AG08396 (cell line): Measurements from ENCODE around the gene TARS2.
A peak's percentile ranks its signal among the peaks of the same experiment; 100 is the strongest.

ENCODE experiments used
- DNase-seq: peaks from one replicate; pipeline ENCODE4 v3.0.0; 2012; ENCODE audit warnings: low spot score, mixed read lengths

Gene TARS2

GRCh38 chr1:150537732-150538684, 50.8 kb downstream of the TARS2 start:
- DNase-seq, result peak; percentile 63

DNA sequence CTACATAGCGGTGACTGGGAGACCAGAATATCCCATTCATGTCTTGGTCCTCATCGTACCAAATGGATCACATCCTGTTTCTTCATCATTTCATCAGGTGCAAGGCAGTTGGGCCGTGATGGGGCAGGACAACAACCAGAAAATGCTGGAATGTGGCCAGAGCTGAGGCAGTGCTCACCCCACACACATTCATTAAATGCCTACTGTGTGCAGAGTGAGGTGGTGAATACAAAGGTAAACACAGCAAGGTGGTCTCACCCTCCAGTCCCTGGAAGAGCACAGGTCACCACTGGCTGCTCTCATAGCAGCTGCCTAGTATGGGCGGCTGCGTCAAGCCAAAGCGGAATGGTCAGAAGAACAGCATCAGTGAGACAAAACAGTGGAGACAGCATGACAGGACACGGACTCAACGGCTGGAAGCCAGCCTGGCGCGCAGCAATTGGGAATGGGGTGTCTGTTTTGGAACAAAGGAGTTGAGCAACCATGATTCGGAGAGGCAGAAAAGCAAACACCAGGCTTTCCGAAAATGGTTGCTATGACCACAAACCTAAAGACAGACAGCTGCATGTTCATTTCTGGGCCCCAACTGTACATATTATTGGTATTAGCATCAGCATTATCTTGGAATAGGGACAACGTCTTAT, 56.4 kb downstream of the TARS2 start:
- peak; percentile 57 for DNase-seq

DNA sequence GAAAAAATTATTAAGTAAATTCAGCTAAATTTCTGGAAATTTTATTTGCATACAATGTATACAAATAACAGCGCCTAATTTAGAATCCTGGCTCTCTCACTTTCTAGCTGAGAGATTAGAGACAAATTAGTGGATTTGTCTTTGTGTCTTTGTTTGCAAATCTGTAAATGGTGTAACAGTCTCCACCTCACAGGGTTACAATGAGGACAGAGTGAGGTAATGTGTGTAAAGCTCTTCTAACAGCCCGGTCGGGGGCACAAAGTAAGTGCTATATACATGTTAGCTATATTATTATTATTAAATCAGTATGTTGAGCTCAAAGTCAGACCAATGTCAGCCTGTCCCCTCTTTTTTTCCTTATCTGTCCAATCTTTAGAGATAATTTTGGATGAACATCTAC, 57.0 kb downstream of the TARS2 start:
- DNase-seq, result peak; percentile 4

DNA sequence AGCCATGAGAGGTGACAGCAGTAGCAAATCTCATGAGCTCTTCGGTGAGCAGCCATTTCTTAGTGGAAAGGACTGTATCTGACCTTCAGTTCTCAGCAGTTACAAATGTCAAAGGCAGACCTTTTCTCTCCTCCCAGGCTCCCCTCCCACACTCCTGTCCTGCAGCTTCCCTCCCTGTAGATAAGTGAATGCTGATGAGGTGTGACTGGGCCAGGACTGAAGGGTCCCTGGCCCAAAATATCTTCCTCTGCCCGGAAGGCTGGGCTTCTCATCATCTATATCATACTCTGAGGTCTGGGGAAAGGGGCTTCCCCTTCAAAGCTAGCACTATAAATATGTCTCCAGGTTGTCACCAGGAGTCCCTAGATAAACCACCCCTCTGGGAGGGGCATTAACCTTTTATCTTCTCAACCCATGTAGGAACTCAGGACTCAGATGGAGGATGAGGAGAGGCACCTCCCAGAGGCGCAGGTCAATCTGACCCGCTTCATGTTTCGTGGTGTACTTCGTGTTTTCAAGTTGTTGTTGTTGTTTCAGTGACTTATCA, 58.3 kb downstream of the TARS2 start:
- DNase-seq, result no peak

GRCh38 chr1:150546294-150546937, 59.2 kb downstream of the TARS2 start:
- no peak for DNase-seq

DNA sequence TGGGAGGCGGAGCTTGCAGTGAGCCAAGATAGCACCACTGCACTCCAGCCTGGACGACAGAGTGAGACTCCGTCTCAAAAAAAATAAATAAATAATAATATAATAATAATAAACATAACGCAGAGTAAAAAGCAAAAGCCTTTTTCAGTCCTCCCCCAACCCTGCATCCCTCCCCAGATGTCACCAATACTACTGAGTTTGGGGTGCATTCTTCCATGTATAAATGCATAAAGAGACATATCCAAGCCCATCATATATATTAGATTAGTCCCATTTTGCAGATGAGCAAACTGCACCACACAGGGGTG, 61.1 kb downstream of the TARS2 start:
- DNase-seq, result no peak

- peak; percentile 83 for DNase-seq
These were observed 61.6 kb downstream of the TARS2 start, which contains the start of gene ADAMTSL4 for GRCh38 chr1:150548632-150549495. TSS of gene ADAMTSL4 (plus strand) at chr1:150549408. CDS start at chr1:150552289, 2,881 bp downstream.

GRCh38 chr1:150549496-150550221, 62.4 kb downstream of the TARS2 start:
- DNase-seq, result peak; percentile 75

DNA sequence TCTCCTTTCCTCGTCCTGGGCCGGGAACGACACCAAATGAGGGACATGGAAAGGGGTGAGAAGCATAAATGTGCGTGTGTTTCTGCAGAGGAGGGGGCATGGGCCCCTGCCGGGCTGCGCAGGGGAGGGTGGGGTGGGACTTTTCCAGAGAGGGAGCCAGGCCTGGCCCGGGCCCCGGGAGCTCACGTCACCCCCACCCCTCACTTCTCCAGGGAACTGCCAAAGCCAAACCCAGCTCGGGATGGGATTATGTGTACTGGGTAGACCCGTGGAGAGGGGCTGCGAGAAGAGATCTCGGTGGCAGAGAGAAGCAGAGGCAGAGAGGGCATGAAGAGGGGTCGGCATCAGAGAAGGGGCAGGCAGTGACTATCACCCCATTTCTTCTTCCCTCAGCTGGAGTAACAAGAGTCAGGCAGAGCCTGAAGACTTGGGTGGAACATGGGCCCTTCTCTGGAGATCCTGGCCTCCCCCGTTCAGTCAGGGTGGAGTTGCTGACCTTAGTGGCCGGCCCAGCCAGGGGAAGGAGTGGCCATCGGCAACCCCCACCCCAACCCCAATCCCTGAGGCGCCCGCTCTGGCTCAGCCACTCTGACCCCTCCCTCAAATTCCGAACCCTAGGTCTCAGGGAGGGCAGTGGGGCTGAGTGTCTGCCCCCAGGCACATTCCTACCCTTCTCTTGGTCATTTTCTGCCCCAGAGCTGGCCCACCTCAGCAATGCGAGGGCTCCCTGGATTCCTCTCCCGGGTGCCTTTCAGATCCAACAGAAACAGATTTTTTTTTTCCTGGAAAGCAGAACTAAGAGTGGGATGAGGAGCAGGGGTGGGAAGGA, 63.2 kb downstream of the TARS2 start:
- no peak for DNase-seq

DNA sequence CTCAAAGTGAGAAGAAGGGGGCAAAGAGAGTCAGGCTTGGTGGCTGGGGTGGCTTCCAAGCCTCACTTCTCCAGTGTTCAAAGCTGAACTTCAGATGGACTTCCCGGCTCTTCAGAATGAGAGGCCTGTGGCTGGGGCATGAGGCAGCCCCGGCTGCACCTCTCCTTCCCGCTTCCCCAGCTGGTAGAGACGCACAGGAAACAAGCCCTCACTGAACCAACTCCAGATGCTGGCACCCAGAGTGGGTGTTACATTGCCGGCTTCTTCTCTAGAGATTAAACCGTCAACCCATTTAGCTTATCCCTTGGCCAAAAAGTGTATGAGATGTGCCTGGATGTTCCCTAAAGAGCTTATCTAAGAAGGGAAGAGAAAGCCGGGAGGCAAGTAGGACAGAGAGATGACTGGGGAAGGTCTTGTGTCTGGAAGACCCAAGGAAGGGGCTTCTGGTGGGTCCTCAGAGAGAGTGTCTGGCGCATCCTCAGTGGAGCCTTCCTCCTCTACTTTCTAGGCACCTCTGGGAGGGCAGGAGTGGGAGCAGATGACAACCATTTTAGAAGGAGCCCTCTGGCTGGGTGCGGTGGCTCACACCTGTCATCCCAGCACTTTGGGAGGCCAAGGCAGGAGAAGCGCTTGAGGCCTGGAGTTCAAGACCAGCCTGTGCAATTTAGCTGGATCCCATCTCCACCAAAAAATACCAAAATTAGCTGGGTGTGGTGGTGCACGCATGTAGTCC, 64.0 kb downstream of the TARS2 start:
- DNase-seq, result no peak

GRCh38 chr1:150551784-150552127, 64.5 kb downstream of the TARS2 start:
- DNase-seq, result no peak

DNA sequence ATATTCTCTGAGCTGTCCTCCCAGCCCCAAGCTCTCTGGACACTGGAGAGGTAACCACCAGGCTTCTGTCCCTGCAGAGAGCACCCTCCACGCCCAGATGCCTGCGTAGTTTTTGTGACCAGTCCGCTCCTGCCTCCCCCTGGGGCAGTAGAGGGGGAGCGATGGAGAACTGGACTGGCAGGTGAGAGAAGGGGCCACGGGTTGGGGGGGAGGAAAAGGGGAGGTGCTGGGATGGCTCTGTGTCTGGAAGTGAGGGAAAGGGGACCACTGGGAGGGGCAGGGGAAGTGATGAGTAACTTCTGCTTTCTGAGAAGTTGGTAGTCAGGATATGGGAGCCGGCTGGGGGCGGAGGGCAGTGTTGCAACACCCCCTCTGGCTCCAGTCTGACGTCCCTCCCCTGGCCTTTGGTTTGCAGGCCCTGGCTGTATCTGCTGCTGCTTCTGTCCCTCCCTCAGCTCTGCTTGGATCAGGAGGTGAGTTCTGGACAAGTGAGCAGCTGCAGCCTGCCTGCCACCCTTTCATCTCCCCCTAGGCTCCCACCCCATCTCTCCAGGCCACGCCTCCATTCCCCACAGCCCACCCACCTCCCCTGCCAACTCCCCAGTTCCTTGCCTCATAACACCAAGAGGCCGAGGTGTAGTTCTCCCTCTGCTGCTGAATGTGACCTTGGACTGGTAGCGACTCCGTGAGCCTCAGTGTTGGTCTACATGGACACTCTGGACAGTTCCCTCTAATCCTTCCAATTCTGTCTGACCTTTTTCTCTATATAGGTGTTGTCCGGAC, 65.1 kb downstream of the TARS2 start:
- DNase-seq, result peak; percentile 91

GRCh38 chr1:150552911-150553289, 65.7 kb downstream of the TARS2 start:
- no peak for DNase-seq

DNA sequence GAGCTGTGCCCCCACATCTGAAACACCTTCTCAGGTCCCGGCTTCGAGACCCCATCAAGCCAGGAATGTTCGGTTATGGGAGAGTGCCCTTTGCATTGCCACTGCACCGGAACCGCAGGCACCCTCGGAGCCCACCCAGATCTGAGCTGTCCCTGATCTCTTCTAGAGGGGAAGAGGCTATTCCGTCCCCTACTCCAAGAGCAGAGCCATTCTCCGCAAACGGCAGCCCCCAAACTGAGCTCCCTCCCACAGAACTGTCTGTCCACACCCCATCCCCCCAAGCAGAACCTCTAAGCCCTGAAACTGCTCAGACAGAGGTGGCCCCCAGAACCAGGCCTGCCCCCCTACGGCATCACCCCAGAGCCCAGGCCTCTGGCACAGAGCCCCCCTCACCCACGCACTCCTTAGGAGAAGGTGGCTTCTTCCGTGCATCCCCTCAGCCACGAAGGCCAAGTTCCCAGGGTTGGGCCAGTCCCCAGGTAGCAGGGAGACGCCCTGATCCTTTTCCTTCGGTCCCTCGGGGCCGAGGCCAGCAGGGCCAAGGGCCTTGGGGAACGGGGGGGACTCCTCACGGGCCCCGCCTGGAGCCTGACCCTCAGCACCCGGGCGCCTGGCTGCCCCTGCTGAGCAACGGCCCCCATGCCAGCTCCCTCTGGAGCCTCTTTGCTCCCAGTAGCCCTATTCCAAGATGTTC, 66.3 kb downstream of the TARS2 start:
- no peak for DNase-seq

- DNase-seq, result no peak
These were observed 66.8 kb downstream of the TARS2 start for GRCh38 chr1:150554086-150554452.

DNA sequence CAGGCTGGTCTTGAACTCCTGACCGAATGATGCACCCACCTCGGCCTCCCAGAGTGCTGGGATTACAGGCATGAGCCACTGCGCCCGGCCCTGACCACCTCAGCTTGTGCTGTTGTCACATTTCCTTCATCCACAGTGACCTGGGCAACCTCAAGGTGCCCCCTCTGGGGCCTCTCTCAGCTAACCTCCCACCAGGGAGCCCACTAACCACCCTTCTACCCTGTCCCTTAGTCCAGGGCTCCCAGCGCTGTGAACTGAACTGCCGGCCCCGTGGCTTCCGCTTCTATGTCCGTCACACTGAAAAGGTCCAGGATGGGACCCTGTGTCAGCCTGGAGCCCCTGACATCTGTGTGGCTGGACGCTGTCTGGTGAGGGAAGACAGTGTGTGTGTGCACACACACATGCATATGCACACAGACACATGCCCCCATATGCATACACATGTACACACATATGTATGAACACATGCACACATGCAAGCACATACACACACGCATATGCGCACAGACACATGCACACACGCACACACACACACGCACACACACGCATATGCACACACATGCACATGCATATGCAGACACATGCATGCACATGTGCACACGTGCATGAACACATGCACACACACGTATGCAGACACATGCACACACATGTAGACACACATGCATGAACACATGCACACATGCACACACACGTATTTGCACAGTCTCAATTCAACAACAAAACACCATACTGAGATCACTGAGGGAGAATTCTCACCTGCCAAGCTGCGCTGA, 68.2 kb downstream of the TARS2 start:
- no peak for DNase-seq
